ENCODE results near the gene ACP4.

DNA sequence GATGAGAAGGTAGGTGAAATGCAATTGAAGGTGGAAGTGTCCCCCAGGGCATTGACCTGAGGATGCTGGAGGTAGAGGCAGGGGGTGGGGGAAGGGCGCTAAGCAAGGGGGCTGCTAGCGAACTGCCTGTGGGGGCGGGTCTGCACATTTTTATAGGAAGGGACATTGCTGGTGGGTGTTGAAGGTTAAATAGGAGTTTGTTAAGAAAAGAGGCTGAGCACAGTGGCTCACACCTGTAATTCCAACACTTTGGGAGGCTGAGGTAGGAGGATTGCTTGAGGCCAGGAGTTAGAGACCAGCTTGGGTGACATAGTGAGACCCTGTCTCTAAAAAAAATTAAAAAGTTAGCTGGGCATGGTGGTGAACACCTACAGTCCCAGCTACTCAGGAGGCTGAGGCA is 5.5 kb upstream of the ACP4 start:
- TF ChIP-seq, protein P1, sequence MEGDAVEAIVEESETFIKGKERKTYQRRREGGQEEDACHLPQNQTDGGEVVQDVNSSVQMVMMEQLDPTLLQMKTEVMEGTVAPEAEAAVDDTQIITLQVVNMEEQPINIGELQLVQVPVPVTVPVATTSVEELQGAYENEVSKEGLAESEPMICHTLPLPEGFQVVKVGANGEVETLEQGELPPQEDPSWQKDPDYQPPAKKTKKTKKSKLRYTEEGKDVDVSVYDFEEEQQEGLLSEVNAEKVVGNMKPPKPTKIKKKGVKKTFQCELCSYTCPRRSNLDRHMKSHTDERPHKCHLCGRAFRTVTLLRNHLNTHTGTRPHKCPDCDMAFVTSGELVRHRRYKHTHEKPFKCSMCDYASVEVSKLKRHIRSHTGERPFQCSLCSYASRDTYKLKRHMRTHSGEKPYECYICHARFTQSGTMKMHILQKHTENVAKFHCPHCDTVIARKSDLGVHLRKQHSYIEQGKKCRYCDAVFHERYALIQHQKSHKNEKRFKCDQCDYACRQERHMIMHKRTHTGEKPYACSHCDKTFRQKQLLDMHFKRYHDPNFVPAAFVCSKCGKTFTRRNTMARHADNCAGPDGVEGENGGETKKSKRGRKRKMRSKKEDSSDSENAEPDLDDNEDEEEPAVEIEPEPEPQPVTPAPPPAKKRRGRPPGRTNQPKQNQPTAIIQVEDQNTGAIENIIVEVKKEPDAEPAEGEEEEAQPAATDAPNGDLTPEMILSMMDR (IDR thresholded peaks at IDR 0.05), result no peak
- no peak for TF ChIP-seq POLR2A (IDR thresholded peaks at IDR 0.05)

Data from testis (tissue), 2 donors.